Urinary bladder (tissue), 4 donors: Measurements from ENCODE around the gene PNLIPRP1. TPM values are rescaled to one million over a fixed set of nuclear protein-coding genes. Genes with fewer than 3 reads are reported as not detected.

Experiments
- DNase-seq: peaks from one replicate; pipeline ENCODE4 v3.0.0-alpha.2; 2015; ENCODE audit errors: extremely low spot score
- H3K27ac ChIP-seq: one replicate; pipeline ENCODE4 v1.5.1; 2013; ENCODE audit warnings: low read depth, mild to moderate bottlenecking, moderate library complexity
- H3K36me3 ChIP-seq: one replicate; pipeline ENCODE4 v1.6.1; 2013; ENCODE audit warnings: mild to moderate bottlenecking, moderate library complexity; ENCODE audit not compliant: insufficient read depth
- H3K4me1 ChIP-seq: one replicate; pipeline ENCODE4 v1.6.1; 2013; ENCODE audit warnings: mild to moderate bottlenecking, moderate library complexity; ENCODE audit not compliant: insufficient read depth
- H3K4me3 ChIP-seq: one replicate; pipeline ENCODE4 v1.5.1; 2013; ENCODE audit warnings: low read depth, low read length
- WGBS: extraction: QIAGEN DNeasy Blood & Tissue Kit; methylation state at CpG from one replicate; pipeline ENCODE4 v1.1.7; 2013; 5-methylcytosine and 5-hydroxymethylcytosine counted together
- polyA plus RNA-seq: library from polyadenylated mRNA; stranded (reverse); fragments of 200-250 nt; gene quantifications from one replicate; pipeline ENCODE4 v1.2.3, GENCODE V29; 2013
- total RNA-seq: library from RNA; depleted of rRNA; stranded (reverse); fragments of >200 nt; gene quantifications from one replicate; pipeline ENCODE4 v1.2.3, GENCODE V29; 2014
- donor health status: healthy with polysubstance abuse.
- donor health status: healthy.

PNLIPRP1 gene
- total and polyA plus RNA-seq, 2 donors, result 0.11 TPM; not detected in 1

- Histone ChIP-seq H3K36me3 (no peaks in the 10 kb centered on the region), H3K27ac (no peak overlapping the region), H3K4me3 (no peak overlapping the region), H3K4me1 (no peaks in the 10 kb centered on the region)
- WGBS, result 83% methylated on average over 4 of the region's 4 CpGs
- no peak for DNase-seq
Measured at GRCh38 chr10:116629340-116629739, 38.6 kb downstream of the PNLIPRP1 start.

GRCh38 chr10:116630020-116630419 lies 39.3 kb downstream of the PNLIPRP1 start:
- no peak for DNase-seq
- Histone ChIP-seq H3K36me3 (no peaks in the 10 kb centered on the region), H3K4me1 (no peaks in the 10 kb centered on the region), H3K4me3 (no peak overlapping the region), H3K27ac (no peak overlapping the region)
- 86% methylated on average over 2 of the region's 2 CpGs for WGBS

- H3K27ac ChIP-seq, result no peak overlapping the region
- H3K4me3 ChIP-seq, result no peak overlapping the region
- DNase-seq, result no peak
- 93% methylated on average over 6 of the region's 6 CpGs for WGBS
- no peaks in the 10 kb centered on the region for H3K36me3 ChIP-seq
- no peaks in the 10 kb centered on the region for H3K4me1 ChIP-seq
Measured at GRCh38 chr10:116631871-116632295, 41.1 kb downstream of the PNLIPRP1 start.

GRCh38 chr10:116632596-116633215 lies 41.9 kb downstream of the PNLIPRP1 start:
- Histone ChIP-seq H3K4me3 (no peak overlapping the region), H3K27ac (no peak overlapping the region), H3K4me1 (no peaks in the 10 kb centered on the region), H3K36me3 (no peaks in the 10 kb centered on the region)
- no peak for DNase-seq
- WGBS, result 90% methylated on average over 17 of the region's 17 CpGs

DNA sequence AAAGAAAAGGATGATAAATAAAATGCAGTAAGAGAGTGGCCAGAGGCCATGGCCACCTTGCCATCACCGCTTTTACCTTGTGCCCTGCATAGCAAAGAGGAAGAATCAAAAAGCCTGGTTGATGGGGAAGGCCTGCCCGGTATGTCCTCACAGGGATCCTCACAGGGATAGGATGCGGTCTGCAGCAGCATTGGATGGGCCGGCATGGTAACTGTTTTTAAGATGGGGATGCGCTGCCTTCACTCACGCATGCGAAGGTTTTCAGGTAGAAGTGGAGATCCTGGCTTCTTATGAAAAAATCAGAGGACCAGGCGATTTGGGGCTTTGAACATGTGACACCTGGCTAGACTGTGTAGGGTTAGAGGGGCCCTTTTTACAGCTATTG lies 42.4 kb downstream of the PNLIPRP1 start:
- no peak for DNase-seq
- H3K36me3 ChIP-seq, result no peaks in the 10 kb centered on the region
- no peak overlapping the region for H3K27ac ChIP-seq
- H3K4me3 ChIP-seq, result no peak overlapping the region
- no peaks in the 10 kb centered on the region for H3K4me1 ChIP-seq
- WGBS, result 97% methylated on average over 8 of the region's 8 CpGs

DNA sequence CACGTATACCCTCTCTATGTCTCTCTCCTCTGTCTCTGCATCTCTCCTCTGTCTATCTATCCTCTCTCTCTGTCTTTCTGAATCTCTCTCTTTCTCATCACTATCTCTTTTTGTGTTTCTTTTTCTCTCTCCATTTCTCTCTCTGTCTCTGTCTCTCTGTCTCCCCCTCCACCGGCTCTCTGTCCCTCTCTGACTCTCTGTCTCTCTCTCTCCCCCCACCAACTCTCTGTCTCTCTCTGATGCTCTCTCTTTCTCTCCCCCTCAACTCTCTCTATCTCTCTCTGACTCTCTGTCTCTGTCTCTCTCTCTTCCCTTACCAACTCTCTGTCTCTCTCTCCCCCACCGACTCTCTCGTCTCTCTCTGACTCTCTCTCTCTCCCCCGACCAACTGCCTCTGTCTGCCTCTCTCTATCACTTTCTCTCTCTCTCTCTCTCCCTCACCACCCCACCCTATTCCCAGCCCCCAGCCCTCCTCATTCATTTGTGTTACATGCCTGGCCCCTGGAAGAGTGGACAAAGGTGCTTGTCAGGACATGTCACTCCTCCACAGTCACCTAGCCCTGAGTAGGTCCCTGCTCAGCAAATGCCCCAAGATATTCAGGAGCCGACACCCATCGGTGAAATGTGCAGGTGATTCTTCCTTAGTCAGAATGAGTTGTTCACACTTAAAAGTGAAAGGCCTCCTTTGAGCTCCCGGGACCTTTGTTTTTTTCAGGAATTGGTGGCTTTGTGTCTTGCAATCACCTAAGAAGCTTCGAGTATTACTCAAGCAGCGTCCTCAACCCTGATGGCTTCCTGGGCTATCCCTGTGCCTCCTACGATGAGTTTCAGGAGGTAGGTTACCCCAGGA lies 43.6 kb downstream of the PNLIPRP1 start:
- Histone ChIP-seq H3K36me3 (no peaks in the 10 kb centered on the region), H3K4me3 (no peak overlapping the region), H3K27ac (no peak overlapping the region), H3K4me1 (no peaks in the 10 kb centered on the region)
- WGBS, result 78% methylated on average over 11 of the region's 11 CpGs
- DNase-seq, result no peak

DNA sequence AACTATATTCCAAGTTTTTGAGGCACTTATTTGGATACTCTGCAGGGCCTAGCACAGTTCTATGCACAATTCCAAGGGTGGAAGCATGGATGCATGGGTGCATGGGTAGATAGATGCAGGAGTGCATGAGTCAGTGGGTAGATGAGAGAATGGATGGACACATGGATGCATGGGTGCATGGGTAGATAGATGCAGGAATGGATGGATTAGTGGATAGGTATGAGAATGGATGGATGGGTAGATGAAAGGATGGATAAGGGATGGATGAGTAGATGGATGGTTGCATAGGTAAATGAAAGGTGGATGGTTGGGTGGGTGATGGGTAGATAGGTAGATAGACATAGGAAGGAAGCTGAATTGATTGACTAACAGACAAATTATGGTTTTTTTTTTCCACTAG lies 45.6 kb downstream of the PNLIPRP1 start:
- Histone ChIP-seq H3K4me3 (no peak overlapping the region), H3K36me3 (no peaks in the 10 kb centered on the region), H3K4me1 (no peaks in the 10 kb centered on the region), H3K27ac (no peak overlapping the region)
- DNase-seq, result no peak

DNA sequence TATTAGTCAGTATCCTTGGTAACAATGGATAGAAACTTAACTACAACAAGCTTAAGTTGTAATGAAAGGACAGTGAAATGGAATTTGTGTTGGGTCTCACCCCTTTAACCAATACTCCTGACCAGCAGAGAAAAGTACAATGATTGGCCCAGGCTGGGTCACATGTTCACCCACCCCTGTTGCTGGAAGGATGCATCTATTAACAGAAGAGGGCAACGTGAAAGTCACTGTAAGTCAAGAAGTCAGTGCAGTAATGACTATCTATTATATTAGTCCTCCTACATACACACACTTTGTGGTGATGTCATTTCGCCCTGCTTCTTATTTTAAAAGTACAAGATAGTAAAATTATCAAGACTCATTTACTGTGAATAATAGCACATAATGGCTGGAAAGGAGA lies 46.2 kb downstream of the PNLIPRP1 start:
- WGBS, result 21% methylated on average over 2 of the region's 2 CpGs

DNA sequence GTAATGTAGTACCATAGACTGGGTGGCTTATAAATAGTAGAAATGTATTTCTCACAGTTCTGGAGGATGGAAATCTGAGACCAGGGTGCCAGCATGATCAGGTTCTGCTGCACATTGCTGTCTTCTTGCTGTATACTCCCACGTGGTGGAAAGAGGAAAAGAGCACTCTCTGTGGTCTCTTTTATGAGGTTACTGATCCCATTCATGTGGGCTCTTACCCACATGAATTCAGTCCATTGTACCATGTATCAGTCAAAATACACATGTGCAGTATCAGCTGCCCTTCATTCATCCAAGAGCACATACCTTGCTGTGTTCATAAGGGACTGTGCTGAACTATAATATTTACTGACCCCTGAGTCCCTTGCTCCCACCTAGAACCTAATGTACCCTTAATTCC lies 47.1 kb downstream of the PNLIPRP1 start:
- DNase-seq, result no peak
- WGBS, result 5% methylated on average over 1 of the region's 1 CpG
- no peaks in the 10 kb centered on the region for H3K4me1 ChIP-seq
- no peak overlapping the region for H3K27ac ChIP-seq
- H3K36me3 ChIP-seq, result no peaks in the 10 kb centered on the region
- no peak overlapping the region for H3K4me3 ChIP-seq

More for the DNA sequence above, 46.2 kb downstream of the PNLIPRP1 start:
- DNase-seq, result no peak
- no peak overlapping the region for H3K4me3 ChIP-seq
- no peak overlapping the region for H3K27ac ChIP-seq
- no peaks in the 10 kb centered on the region for H3K36me3 ChIP-seq
- H3K4me1 ChIP-seq, result no peaks in the 10 kb centered on the region

GRCh38 chr10:116646502-116646901 lies 55.7 kb downstream of the PNLIPRP1 start:
- no peaks in the 10 kb centered on the region for H3K4me1 ChIP-seq
- no peak overlapping the region for H3K27ac ChIP-seq
- DNase-seq, result no peak
- WGBS, result 83% methylated on average over 5 of the region's 5 CpGs
- no peaks in the 10 kb centered on the region for H3K36me3 ChIP-seq
- no peak overlapping the region for H3K4me3 ChIP-seq

DNA sequence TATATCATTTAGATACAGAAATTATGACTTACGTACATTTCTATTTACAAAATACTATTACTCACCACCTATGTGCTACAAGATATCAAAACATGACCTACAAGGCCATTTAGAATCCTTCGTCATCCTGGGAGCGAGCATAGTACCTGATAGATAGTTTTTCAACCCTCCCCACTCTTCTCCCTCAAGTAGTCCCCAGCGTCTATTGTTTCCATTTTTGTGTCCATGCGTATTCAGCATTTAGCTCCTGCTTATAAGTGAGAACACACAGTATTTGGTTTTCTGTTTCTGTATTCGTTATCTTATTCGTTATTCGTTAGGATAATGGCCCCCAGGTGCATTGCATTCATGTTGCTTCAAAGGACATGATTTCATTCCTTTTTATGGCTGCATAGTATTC lies 58.1 kb downstream of the PNLIPRP1 start:
- Histone ChIP-seq H3K36me3 (no peaks in the 10 kb centered on the region), H3K27ac (no peak overlapping the region), H3K4me3 (no peak overlapping the region), H3K4me1 (no peaks in the 10 kb centered on the region)
- 80% methylated on average over 8 of the region's 8 CpGs for WGBS
- DNase-seq, result no peak

- Histone ChIP-seq H3K4me3 (no peak overlapping the region), H3K4me1 (no peaks in the 10 kb centered on the region), H3K36me3 (no peaks in the 10 kb centered on the region), H3K27ac (no peak overlapping the region)
- no peak for DNase-seq
- 96% methylated on average over 1 of the region's 1 CpG for WGBS
Measured at GRCh38 chr10:116653885-116654284, 63.1 kb downstream of the PNLIPRP1 start.

GRCh38 chr10:116654816-116655215 lies 64.1 kb downstream of the PNLIPRP1 start:
- Histone ChIP-seq H3K4me1 (no peaks in the 10 kb centered on the region), H3K27ac (no peak overlapping the region), H3K36me3 (no peaks in the 10 kb centered on the region), H3K4me3 (no peak overlapping the region)
- WGBS, result 59% methylated on average over 4 of the region's 4 CpGs
- no peak for DNase-seq

- Histone ChIP-seq H3K4me1 (no peaks in the 10 kb centered on the region), H3K4me3 (no peak overlapping the region), H3K27ac (no peak overlapping the region), H3K36me3 (no peaks in the 10 kb centered on the region)
- DNase-seq, result no peak
- 64% methylated on average over 2 of the region's 2 CpGs for WGBS
Measured at GRCh38 chr10:116655568-116655967, 64.8 kb downstream of the PNLIPRP1 start.
